NCI-H2029 (cell line): ENCODE data around the gene SETD1B.

ENCODE experiments used
- DNase-seq: peaks from one replicate; lab custom pipeline; 2025; lab: John Stamatoyannopoulos, UW

The SETD1B gene

DNA sequence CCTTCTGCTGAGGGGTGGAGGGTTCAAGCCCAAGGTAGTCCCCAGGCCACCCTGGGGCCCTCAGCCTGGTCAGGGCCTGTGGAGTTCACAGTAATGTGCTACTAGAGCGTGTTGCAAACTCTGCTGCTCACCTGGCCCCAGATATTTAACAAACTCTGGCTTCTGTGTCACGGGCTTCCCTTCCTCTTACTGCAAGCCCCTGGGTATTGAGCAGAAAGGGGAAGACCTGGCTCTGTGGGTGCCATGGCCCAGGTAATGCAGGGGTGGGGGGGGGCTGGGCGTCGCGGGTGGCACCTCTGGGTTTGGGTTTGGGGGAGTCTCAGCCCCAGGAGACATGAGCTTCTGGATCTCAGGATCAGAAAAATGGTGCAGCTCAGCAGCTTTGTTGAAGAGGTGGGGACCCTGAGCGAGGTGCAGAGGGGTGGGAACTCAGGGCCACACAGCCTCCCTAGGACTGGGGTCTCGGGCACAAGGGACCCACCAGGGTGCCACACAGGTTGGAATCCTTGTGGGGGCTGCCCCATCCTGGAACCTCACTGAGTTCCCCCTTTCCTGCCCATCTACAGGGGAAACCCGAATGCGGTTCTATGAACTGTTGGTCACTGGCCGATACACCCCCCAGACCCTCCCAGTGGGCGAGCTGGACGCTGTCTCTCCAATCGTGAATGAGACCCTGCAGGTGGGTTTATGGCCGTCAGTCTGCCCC lies 4.0 kb downstream of the SETD1B start:
- no peak for DNase-seq

DNA sequence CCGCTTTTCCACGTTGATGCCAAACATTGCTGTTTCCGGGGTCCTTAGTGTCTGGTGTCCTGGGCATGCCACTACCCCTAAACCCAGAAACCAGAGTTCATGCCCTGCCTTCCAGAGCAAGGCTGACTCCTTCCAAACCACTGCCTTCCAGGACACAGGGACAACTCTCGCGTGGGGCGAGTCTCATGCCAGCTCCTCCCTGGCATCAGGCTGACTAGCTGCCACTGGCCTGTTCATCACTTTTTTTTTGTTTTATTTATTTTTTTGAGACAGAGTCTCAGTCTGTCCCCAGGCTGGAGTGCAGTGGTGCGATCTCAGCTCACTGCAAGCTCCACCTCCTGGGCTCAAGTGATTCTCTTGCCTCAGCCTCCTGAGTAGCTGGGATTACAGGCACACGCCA lies 4.8 kb downstream of the SETD1B start:
- no peak for DNase-seq

DNA sequence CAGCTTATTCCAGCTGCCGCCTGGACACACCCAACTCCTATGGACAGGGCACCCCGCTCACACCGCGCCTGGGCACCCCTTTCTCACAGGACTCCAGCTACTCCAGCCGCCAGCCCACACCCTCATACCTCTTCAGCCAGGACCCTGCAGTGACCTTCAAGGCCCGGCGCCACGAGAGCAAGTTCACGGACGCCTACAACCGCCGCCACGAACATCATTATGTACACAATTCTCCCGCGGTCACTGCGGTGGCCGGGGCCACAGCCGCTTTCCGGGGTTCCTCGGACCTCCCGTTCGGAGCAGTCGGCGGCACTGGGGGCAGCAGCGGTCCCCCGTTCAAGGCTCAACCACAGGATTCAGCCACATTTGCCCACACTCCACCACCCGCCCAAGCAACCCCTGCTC lies 5.9 kb downstream of the SETD1B start:
- no peak for DNase-seq

DNA sequence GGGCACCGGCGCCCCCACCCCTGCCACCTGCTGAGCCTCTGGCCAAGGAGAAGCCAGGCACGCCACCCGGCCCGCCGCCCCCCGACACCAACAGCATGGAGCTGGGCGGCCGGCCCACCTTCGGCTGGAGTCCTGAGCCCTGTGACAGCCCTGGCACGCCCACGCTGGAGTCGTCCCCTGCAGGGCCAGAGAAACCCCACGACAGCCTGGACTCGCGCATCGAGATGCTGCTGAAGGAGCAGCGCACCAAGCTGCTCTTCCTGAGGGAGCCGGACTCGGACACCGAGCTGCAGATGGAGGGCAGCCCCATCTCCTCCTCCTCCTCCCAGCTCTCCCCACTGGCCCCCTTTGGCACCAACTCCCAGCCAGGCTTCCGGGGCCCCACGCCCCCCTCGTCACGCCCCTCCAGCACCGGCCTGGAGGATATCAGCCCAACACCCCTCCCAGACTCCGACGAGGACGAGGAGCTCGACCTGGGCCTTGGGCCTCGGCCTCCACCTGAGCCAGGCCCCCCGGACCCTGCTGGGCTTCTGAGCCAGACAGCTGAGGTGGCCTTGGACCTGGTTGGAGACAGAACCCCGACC lies 6.5 kb downstream of the SETD1B start:
- no peak for DNase-seq

GRCh38 chr12:121810833-121811433 lies 7.1 kb downstream of the SETD1B start:
- DNase-seq: no peak

DNA sequence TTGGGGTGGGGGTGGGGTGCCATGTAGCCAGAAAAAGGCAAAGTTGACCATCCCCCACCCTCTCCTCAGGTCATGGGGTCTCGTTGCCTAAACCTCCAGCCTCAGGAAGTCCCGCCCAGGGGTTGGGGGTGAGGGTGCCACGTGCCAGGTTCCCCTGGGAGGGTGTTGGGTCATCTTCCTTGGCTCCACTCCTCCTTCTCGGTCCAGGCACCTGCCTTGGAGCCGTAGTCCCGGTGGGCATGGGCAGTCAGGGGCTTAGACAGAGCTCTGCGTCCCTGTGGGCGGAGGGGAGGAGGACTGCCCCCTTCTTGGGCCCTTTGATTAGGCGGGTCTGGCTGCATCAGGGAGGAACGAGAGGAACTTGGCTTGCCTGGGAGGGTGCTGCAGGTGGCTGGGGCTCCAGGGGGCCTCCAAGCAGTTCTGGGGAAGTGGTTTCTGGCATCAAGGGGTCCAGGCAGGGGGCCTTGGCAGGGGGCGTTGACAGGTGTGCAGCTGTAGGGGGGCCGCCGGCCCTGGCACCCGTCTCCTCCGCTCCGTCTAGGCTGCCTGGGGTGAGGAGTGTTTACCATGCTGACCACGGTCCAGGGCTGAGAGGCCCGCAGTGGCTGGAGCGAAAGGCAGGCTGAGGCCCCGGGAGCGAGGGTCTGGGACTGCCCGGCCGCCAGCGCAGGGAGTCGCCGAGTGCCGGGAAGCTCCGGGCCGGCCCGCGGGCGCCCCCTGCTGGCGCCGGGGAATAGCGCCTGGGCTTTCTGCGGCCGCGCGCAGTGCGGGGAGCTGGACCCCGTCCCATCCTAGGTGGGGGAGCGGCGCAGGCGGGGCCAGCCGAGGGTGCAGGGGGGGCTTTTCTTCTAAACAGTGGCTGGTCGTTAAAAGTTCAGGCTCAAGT lies 7.9 kb downstream of the SETD1B start:
- no peak for DNase-seq

DNA sequence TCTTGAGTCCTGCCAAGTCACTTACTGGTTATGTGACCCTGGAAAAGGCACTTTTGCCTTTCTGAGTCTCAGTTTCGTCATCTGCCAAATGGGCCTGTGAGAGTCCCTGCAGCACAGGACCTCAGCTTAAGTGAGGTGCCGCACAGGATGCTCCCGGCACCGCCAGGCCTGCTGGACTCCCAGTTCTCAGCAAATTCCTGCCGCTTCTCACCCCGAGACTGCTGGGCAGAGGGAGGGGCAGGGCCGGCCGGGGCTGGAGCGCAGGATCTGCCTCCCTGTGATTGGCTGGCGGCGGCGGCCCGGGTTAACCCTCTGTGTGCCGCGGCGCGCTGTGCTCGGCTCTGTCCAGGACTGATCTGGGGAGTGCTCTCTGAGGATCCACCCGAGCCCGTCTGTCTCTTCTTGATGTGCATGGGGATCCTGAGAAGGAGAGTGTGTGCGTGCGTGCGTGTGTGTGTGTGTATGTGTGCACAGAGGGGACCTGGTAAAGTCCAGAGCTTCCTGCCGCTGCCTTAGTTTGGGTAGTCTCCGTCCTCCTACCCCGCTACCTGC lies 8.6 kb downstream of the SETD1B start:
- peak; percentile 71 for DNase-seq

DNA sequence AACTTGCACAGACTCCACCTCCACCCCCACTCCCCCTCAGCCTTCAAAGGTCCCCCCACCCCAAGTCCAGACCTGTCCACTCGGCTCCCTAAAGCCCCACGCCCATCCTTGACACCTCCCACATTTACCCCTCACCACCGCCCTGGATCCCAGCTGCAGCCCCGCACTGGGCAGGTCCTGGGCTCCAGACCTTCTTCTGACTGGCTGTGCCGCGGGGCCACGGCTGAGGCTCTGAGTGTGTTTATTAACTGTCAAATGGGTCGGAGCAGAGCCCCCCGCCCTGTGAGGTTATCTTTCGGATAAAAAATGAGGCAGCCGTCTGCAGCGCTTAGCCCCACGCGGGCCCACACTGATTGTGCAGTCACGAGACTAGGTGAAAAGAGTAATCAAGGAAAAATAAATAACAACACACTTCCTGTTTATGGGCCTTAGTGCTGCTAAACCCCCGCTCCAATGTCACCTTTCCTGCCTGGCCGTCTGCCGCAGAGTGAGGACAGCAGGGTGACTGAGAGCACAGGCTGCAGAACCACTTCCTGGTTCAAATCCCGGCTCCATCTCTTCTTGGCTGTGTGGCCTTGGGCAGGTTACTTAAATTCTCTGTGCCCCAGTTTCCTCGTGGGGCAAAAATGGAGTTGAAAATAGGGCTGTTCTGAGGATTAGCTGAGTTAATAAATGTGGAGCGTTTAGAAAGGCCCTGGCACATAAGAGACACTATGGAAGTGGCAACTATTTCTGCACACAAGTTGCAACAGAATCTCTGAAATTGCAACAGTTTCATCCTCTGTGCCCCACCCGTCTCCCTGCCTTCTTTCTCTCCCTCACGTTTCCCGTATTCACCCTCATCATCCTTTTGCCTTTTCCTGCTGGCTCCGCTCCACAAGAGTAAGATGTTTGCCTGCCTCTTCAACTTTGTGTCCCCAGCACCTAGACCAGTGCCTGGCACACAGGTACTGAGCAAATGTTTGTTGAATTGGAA lies 9.4 kb downstream of the SETD1B start:
- peak; percentile 56 for DNase-seq

GRCh38 chr12:121813951-121814350 lies 10.1 kb downstream of the SETD1B start:
- DNase-seq: no peak

DNA sequence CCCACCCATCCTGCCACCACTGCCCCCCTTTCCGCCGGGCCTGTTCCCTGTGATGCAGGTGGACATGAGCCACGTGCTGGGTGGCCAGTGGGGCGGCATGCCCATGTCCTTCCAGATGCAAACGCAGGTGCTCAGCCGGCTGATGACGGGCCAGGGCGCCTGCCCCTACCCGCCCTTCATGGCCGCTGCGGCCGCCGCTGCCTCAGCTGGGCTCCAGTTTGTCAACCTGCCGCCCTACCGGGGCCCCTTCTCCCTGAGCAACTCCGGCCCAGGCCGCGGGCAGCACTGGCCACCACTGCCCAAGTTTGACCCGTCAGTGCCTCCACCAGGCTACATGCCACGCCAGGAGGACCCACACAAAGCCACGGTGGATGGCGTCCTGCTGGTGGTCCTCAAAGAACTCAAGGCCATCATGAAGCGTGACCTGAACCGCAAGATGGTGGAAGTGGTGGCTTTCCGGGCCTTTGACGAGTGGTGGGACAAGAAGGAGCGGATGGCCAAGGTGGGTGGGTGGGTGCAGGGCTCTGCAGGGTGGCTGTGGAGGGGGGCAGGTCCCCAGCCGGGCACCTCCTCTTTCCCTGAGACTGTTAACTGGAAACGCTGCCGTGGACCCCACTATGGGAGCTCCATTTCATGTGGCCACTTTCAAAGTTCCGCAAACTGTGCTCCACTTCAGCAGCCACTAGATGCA lies 10.8 kb downstream of the SETD1B start:
- no peak for DNase-seq

- DNase-seq: no peak
Measured at GRCh38 chr12:121815263-121815662, 11.5 kb downstream of the SETD1B start.

DNA sequence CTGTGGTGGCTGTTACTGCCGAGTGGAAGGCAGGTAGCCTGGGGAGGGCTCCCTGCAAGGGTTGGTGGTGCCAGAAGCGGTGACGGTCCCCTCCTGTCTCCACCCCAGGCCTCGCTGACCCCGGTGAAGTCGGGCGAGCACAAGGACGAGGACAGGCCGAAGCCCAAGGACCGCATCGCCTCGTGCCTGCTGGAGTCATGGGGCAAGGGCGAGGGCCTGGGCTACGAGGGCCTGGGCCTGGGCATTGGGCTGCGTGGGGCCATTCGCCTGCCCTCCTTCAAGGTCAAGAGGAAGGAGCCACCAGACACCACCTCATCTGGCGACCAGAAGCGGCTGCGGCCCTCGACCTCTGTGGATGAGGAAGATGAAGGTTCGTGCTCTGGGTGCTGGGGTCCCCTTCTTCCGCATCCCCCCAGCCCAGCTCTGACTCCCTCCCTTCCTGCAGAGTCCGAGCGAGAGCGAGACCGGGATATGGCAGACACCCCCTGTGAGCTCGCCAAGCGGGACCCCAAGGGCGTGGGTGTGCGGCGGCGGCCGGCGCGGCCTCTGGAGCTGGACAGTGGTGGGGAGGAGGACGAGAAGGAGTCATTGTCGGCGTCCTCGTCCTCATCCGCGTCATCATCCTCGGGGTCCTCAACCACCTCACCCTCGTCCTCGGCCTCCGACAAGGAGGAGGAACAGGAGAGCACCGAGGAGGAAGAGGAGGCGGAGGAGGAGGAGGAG lies 13.3 kb downstream of the SETD1B start:
- no peak for DNase-seq

GRCh38 chr12:121817648-121818043 lies 13.8 kb downstream of the SETD1B start:
- DNase-seq: no peak

DNA sequence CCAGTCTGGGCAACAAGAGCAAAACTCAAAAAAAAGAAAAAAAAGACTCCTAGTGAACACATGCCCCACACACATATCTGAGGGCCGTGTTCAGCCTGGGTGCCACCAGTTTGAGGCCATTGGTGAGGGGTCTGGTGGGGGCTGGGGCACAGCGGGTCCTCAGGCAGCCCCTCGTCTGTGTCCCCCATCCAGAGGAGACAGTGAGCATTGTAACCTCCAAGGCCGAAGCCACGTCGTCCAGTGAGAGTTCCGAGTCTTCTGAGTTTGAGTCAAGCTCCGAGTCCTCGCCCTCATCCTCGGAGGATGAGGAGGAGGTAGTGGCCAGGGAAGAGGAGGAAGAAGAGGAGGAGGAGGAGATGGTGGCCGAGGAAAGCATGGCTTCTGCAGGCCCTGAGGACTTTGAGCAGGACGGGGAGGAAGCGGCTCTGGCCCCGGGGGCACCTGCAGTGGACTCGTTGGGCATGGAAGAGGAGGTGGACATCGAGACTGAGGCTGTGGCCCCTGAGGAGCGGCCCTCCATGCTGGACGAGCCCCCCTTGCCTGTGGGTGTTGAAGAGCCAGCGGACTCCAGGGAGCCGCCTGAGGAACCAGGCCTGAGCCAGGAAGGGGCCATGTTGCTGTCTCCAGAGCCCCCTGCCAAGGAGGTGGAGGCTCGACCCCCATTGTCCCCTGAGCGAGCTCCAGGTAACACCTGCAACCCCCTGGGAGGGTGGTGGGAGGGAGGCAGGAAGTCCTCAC lies 15.6 kb downstream of the SETD1B start:
- no peak for DNase-seq

DNA sequence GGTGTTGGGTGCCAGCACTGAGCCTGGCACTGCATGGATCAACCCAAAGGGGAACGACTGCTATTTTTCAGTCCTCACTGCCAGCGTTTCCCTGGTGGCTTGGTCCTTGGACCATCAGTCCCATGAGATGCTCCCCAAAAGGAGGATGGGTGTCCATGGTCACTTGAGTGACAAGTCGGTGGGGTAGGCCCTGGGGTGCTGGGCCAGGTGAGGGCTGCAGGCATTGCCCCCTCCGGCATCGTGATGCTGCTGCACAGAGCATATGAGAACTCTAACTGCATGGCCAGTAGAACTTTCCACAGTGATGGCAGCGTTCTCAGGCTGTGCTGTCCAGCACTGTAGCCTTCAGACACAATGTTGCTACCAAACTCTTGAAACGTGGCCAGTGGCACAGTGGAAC lies 16.2 kb downstream of the SETD1B start:
- no peak for DNase-seq

GRCh38 chr12:121822393-121823100 lies 18.7 kb downstream of the SETD1B start:
- DNase-seq: no peak

- DNase-seq: no peak
Measured at GRCh38 chr12:121823101-121823726, 19.4 kb downstream of the SETD1B start.

- DNase-seq: no peak
Measured at GRCh38 chr12:121823727-121824115, 19.9 kb downstream of the SETD1B start.
